Measurements from ENCODE around the gene BPIFB3. TPM values are rescaled to one million over a fixed set of nuclear protein-coding genes. Genes with fewer than 3 reads are reported as not detected.
A peak's percentile ranks its signal among the peaks of the same experiment; 100 is the strongest.

BPIFB3 gene
- total and polyA plus RNA-seq, 2 of the 13 experiments (the other 11 are each of a cell fraction or from before 2014, with no cell fraction given) = 0.09 TPM; not detected in 1

DNA sequence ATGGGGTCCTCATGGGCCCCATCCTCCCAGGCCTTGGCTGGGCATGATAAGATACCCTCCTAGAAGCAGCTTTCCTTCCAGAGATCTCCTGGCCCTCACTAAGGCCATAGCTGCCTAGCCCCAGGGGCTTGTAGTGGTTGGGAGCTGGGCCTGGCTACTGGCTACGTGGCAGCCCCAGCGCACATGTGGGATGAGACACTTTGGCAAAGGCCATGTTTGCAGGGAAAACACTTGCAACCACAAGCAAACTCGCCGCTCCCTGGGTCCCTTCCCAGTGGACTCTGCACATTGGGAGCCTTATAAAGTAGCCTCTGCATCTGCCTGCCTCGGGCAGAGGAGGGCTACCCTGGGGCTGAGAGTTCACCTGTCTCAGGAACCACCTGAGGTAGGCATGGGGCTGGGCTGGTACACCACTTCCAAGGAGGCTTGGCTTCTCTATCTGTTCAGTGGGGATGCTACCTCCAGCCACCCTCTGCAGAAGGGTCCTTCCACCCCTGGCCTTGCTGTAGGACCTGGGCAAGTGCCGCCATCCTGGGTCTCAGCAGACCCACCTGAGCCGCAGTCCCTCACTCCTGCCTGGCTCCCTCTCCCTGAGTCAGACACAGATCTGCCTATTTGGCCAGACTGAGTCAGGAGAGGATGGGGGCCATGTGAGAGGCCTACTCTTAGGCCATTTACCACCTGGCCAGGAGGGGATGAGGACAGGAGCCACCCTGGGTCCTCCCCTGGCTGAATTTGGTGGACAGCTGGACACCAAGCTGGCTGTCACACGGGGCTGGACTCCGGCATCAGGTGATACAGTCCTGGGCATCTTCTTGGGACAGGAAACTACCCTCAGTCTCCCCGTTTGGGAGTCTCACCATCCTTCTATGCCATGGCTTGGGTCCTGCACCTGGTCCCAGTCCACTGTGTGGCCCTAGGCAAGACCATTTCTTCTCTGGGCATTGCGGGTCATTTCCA lies 46.0 kb upstream of the BPIFB3 start, which contains the start of gene BPIFB2 (continued):
- peak; percentile 88 for TF ChIP-seq NCOA2 (CRISPR knock-in tag; IDR thresholded peaks at IDR 0.05)
- no peak for TF ChIP-seq PLRG1 (conservative IDR thresholded peaks at IDR 0.05)
- 0 out of 2 replicates have a peak, but pooled peaks have one; percentile 7 for TF ChIP-seq KDM5A (IDR thresholded peaks at IDR 0.05; ENCODE audit: borderline replicate concordance, low read length)
- TF ChIP-seq ZNF34 (CRISPR knock-in tag; IDR thresholded peaks at IDR 0.05; ENCODE audit: borderline replicate concordance) = peak; percentile 82; the same call in 1 of the 2 replicates
- TF ChIP-seq, protein P1, sequence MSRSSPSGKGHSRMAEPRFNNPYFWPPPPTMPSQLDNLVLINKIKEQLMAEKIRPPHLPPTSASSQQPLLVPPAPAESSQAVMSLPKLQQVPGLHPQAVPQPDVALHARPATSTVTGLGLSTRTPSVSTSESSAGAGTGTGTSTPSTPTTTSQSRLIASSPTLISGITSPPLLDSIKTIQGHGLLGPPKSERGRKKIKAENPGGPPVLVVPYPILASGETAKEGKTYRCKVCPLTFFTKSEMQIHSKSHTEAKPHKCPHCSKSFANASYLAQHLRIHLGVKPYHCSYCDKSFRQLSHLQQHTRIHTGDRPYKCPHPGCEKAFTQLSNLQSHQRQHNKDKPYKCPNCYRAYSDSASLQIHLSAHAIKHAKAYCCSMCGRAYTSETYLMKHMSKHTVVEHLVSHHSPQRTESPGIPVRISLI (CRISPR knock-in tag; IDR thresholded peaks at IDR 0.05; ENCODE audit: borderline replicate concordance) = no peak; the same call in none of the 2 replicates
- TF ChIP-seq RFX1 (IDR thresholded peaks at IDR 0.05) = no peak
- no peak for TF ChIP-seq ZNF672 (CRISPR knock-in tag; IDR thresholded peaks at IDR 0.05)
- peak; percentile 74; the same call in 1 of the 2 replicates for TF ChIP-seq ZNF101 (CRISPR knock-in tag; IDR thresholded peaks at IDR 0.05; ENCODE audit: borderline replicate concordance, low read depth)
- TF ChIP-seq ZNF205 (CRISPR knock-in tag; IDR thresholded peaks at IDR 0.05) = peak; percentile 45; the same call in 1 of the 2 replicates
- peak; percentile 96 for TF ChIP-seq ZNF614 (CRISPR knock-in tag; IDR thresholded peaks at IDR 0.05; ENCODE audit: borderline replicate concordance)
- no peak for TF ChIP-seq IKZF1 (IDR thresholded peaks at IDR 0.05)
- peak; percentile 69 for TF ChIP-seq MEIS2 (CRISPR knock-in tag; IDR thresholded peaks at IDR 0.05)
- TF ChIP-seq, protein P2, sequence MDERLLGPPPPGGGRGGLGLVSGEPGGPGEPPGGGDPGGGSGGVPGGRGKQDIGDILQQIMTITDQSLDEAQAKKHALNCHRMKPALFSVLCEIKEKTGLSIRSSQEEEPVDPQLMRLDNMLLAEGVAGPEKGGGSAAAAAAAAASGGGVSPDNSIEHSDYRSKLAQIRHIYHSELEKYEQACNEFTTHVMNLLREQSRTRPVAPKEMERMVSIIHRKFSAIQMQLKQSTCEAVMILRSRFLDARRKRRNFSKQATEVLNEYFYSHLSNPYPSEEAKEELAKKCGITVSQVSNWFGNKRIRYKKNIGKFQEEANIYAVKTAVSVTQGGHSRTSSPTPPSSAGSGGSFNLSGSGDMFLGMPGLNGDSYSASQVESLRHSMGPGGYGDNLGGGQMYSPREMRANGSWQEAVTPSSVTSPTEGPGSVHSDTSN (CRISPR knock-in tag; IDR thresholded peaks at IDR 0.05) = no peak
- TF ChIP-seq, protein P3, sequence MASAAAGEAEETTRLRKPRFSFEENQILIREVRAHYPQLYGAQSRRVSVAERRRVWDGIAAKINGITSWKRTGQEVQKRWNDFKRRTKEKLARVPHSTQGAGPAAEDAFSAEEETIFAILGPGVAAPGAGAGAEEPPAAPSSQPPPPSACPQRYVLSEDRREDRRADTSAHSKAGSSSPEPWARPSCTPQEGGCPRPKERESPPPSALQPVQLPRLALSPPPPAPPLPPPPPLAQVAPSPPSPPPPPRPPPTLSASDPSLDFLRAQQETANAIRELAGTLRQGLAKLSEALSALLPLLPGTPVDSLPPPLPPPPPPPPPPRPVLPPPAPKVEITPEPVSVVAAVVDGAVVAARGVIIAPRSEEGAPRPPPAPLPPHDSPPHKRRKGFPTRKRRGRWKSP (CRISPR knock-in tag; IDR thresholded peaks at IDR 0.05) = no peak; the same call in 1 of the 2 replicates
- TF ChIP-seq ZNF333 (CRISPR knock-in tag; IDR thresholded peaks at IDR 0.05; ENCODE audit: borderline replicate concordance) = peak; percentile 60; the same call in 1 of the 2 replicates
- peak; percentile 98; the same call in 1 of the 2 replicates for TF ChIP-seq ZFP41 (CRISPR knock-in tag; IDR thresholded peaks at IDR 0.05; ENCODE audit: borderline replicate concordance)
- TF ChIP-seq, protein P4, sequence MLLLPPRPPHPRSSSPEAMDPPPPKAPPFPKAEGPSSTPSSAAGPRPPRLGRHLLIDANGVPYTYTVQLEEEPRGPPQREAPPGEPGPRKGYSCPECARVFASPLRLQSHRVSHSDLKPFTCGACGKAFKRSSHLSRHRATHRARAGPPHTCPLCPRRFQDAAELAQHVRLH (CRISPR knock-in tag; IDR thresholded peaks at IDR 0.05; ENCODE audit: borderline replicate concordance, low read depth) = peak; percentile 94
- peak; percentile 54; the same call in 1 of the 2 replicates for TF ChIP-seq GFI1 (CRISPR knock-in tag; IDR thresholded peaks at IDR 0.05; ENCODE audit: borderline replicate concordance)
- no peak for TF ChIP-seq ZNF33A (CRISPR knock-in tag; IDR thresholded peaks at IDR 0.05; ENCODE audit: borderline replicate concordance)
- peak; percentile 50; the same call in 1 of the 2 replicates for TF ChIP-seq MEF2D (CRISPR knock-in tag; IDR thresholded peaks at IDR 0.05)
- TF ChIP-seq, protein P5, sequence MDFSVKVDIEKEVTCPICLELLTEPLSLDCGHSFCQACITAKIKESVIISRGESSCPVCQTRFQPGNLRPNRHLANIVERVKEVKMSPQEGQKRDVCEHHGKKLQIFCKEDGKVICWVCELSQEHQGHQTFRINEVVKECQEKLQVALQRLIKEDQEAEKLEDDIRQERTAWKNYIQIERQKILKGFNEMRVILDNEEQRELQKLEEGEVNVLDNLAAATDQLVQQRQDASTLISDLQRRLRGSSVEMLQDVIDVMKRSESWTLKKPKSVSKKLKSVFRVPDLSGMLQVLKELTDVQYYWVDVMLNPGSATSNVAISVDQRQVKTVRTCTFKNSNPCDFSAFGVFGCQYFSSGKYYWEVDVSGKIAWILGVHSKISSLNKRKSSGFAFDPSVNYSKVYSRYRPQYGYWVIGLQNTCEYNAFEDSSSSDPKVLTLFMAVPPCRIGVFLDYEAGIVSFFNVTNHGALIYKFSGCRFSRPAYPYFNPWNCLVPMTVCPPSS (IDR thresholded peaks at IDR 0.05) = no peak
- no peak; the same call in 1 of the 2 replicates for TF ChIP-seq ZNF180 (CRISPR knock-in tag; IDR thresholded peaks at IDR 0.05; ENCODE audit: borderline replicate concordance, low read depth)
- TF ChIP-seq PHF21A (CRISPR knock-in tag; IDR thresholded peaks at IDR 0.05) = peak; percentile 91
